NB4 (cell line): ENCODE measurements around the gene MYOM1.
"Not testable (repeated sequence)": the region's sequence is repeated elsewhere in the genome, so short reads cannot be mapped to it uniquely, and the experiment has no call there.

Experiments
- CTCF ChIP-seq: IDR thresholded peaks from one replicate; pipeline ENCODE4 v1.5.1; 2012; ENCODE audit warnings: low read depth, low read length
- MAX ChIP-seq: IDR thresholded peaks from 2 replicates; pipeline ENCODE4 v1.6.1; 2011; ENCODE audit warnings: low read depth, low read length
- POLR2A ChIP-seq: IDR thresholded peaks from 2 replicates; pipeline ENCODE4 v1.6.1; 2011; ENCODE audit warnings: mild to moderate bottlenecking; ENCODE audit not compliant: insufficient read length; ENCODE audit errors: extremely low read depth

GRCh38 chr18:3198260-3198860 is 21.4 kb downstream of the MYOM1 start:
- TF ChIP-seq CTCF, POLR2A, MAX: not testable (repeated sequence)
